ELR (cell line): Measurements from ENCODE around the gene EDN2.

Experiments used
- DNase-seq: peaks from one replicate; pipeline ENCODE4 v3.0.0-alpha.2; 2015; ENCODE audit warnings: low read depth

EDN2 gene

DNA sequence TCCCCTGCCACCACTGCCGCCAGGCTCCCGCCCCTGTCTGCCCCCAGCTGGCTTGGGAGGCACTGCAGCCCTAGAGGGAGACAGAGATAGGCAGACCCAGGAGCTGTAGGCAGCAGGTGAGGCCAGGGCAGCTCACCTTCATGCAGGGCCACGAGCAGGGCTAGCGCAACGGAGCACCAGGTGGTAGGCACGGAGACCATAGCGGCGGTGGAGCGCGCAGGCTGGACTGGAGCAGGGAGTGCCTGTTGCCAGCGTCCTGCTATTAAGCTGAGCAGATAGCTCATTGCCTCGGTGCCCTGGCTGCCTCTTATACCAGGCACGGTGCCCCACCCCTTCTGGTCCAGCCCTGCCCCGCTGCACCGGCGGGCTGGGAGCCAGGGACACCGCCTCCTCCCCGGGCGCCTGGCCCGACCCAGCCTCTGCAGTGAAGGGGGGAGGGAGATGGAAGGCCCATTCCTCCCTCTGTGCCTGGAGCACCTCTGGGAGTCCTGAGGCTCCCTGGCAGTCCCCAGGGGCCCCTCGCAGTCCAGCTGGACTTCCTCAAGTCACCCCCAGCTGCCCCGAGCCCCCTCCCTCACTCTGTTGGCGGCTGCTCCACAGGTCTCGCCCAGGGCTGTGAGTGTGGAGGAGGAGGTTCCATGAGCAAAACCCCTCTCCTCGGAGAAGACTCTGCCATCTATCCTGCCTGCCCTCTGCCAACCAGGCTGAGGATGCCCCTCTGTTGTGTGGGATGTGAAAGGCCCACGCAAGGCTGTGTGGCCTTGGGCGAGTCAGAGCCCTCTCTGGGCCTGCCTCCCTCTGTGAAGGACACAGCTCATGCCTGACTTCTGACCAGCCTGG is at the start of gene EDN2:
EDN2 (minus strand) TSS at position 282 of the 840 bp plus-strand sequence; CDS start at position 200, 82 bp downstream.
- no peak for DNase-seq

DNA sequence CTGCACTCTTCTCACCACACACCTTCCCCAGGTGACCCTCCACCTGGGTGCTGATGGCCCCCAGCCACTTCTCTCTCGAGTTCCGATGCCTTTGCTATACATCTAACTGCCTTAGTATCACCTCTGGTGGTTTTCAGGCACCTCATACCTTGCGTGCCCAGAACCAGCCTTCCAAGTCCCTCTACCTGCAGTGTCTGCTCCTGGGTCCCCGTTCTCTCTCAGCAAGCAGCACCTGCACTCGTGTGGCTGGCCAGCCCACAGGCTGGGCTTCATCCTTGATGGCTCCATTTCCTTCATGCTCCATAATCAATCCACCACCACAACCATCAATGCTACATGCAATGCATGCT is 49.2 kb upstream of the EDN2 start:
- DNase-seq, result no peak

DNA sequence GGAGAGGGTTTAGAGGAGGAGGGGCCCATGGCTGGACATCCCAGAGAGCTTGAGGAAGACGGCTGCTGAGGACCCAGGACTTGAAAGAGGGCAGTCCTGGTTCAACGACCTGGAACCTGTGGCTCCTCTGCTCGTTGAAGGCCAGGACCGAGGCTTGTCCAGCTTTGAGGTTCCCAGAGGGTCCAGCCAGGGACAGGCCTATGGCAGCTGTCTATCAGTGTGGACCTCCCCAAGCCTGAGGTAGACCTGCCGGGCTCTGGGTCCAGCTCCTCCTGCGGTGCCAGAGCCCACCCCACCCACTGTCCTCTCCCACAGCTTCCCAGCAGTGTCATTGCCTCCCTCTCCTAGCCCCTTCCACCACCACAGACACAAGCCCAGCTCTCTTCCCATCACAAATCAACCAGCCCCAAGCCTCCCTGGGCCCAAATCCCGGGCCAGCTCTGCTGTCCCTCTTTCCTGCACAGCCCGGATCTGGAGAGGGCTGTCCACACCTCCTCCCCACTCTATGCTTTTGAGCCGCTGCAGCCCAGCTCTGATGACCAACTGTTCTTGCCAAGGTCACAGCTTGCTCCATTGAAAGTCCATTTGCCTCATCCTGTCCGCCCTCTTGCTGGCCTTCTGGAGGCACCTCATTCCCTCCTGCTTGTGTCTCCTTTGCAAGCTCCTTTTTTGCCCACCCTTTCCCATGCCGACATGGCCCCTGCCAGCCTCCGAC is 48.7 kb upstream of the EDN2 start:
- DNase-seq, result no peak

DNA sequence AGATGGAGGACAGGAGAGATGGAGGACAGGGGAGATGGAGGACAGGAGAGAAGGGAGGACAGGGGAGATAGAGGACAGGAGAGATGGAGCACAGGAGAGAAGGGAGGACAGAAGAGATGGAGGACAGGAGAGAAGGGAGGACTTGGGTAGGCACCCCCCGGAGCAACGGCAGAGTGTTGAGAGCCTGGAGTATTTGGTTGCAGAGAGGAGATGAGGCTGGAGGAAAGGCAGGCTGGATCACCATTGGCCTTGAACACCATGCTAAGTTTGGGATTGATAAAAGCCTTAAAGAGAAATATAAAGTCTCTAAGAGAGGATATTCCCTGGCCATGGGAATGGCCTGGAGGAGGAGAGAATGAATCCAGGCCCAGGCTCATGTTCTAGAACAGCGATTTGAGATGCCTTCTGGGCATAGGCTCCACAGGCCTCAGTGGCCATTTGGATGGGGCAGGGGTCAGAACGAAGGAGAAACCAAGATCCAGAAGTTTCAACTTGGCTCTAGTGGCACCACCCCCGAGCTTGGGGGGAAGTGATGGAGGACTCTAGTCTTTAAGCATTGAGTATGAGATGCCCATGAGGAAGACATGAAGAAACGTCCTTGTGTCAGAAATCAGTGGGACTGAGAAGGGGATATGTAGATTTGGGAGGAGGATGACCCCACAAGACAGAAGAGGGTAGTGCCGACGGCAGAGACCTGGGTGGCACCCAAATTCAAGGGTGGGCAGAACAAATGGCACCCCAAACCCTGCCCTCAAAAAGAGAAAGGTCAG is 47.9 kb upstream of the EDN2 start:
- no peak for DNase-seq

DNA sequence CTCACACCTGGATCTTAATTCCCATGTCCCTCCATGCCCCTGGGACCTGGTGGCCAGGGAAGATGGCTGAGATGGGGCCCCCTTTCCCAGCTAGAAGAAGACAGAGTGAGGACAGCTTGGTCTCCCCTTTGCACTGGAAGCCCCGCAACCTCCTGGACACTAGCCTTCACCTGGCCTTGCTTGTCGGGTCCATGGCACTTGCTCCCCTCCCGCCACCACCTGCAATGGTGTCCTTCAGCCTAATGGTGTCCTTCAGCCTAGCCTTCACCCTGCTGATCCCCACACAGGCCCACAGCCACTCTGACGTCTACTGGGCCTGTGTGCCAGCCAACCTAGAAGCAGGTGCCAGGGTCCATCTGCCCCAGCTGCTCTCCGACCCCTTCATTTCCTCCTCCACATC is 45.9 kb upstream of the EDN2 start:
- DNase-seq, result no peak

DNA sequence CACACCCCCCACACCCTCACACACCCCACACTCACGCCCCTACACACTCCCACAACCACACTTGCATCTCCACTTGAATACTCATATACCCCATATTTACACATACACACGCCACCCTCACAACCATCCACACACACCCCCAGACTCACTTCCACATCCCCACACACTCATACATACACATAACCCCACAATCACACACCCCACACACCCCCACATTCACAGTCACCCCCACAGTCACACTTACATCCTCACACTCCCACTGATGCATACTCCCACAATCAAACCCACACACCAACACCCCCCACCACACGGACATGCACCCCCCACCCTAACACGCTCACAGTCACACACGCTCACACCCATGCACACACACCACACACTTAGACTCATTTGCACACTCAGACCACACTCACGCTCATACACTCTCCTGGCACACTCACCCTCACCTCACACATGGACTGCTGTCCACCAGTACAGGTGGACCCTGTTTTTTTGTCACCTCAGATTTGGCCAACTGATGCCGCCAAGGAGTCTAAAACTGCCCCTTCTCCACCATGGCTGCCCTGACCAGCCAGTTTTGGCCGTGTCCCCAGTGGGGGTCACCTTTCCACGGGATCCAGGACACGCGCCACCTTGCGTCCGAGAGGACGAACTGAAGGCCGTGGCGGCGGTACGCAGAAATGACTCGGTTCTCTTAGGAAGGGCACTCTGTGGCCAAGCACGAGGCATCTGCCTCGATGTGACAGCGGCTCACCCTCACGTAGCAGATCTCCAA is 45.3 kb upstream of the EDN2 start:
- no peak for DNase-seq

DNA sequence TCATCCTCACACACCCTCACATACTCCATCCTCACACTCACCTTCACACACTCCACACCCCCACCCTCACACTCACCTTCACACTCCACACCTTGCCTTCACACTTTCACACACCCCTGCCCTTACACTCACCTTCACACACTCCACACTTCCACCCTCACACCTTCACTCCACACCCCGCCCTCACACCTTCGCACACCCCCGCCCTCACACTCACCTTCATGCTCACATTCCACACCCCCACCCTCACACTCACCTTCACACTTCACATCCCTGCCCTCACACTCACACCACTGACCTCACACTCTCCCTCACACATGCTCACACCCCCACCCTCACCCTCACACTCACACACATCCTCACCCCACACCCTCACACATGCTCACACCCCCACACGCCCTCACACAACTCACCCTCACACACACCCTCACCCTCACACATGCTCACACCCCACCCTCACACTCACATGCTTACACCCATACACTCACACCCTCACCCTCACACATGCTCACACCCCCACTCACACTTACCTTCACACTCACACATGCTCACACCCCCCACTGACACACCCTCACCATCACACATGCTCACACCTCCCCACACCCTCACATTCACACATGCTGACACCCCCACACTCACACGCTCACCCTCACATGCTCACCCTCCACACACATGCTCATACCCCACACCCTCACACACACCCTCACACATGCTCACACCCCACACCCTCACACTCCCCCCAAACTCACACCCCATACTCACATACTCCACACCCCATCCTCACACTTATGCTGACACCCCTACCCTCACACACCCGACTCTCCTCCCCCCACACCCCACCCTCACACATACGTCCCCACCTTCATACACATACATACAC is 44.5 kb upstream of the EDN2 start:
- no peak for DNase-seq

DNA sequence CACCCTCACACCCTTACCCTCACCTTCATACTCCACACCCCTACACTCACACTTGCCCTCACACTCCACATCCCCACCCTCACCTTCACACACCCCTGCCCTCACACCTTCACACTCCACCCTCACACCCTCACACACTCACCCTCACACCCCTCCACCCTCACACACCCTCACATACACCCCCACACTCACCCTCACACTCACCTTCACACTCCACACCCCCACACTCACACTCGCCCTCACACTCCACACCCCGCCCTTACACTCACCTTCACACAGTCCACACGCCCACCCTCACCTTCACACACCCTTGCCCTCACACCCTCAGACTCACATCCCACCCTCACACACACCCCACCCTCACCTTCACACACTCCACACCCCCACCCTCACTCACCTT is 43.6 kb upstream of the EDN2 start:
- DNase-seq, result no peak

DNA sequence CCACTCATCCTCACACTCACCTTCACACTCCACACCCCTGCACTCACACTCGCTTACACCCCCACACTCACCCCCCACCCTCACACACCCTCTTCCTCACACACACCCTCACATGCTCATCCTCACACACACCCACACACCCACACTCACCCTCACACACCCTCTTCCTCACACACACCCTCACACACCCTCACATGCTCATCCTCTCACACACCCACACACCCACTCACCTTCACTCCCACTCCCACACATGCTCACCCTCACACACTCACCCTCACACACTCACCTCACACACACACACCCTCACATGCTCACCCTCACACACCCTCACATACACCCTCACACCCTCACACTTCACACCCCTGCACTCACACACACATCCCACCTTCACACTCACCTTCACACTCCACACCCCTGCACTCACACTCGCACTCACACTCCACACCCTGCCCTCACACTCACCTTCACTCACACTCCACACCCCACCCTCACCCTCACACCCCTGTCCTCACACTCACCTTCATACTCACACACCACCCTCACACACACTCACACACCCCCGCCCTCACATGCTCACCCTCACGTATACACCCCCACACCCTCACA is 42.6 kb upstream of the EDN2 start:
- no peak for DNase-seq

DNA sequence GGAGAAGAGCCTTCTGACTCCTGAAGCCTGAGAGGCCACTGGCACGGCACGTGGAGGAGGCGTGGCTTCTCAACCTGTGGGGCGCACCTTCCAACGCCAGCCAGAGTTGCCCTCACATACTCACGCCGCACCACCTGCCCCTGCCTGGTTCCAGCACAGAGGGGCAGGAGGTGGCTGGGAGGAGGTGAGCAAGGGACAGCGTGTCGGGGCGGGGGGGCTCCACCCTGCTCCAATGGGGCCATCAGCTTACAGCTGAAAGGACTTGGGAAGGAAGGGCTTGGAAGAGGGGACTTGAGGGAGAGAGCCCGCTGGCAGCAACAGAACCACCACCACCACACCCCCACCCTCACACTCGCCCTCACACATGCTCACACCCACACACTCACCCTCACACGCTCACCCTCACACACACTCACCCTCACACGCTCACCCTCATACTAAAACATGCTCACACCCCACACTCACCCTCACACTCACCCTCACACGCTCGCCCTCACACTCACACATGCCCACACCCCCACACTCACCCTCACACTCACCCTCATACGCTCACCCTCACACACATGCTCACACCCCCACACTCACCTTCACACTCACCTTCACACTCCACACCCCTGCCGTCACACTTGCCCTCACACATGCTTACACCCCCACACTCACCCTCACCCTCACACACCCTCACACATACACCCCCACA is 41.6 kb upstream of the EDN2 start:
- DNase-seq, result no peak

DNA sequence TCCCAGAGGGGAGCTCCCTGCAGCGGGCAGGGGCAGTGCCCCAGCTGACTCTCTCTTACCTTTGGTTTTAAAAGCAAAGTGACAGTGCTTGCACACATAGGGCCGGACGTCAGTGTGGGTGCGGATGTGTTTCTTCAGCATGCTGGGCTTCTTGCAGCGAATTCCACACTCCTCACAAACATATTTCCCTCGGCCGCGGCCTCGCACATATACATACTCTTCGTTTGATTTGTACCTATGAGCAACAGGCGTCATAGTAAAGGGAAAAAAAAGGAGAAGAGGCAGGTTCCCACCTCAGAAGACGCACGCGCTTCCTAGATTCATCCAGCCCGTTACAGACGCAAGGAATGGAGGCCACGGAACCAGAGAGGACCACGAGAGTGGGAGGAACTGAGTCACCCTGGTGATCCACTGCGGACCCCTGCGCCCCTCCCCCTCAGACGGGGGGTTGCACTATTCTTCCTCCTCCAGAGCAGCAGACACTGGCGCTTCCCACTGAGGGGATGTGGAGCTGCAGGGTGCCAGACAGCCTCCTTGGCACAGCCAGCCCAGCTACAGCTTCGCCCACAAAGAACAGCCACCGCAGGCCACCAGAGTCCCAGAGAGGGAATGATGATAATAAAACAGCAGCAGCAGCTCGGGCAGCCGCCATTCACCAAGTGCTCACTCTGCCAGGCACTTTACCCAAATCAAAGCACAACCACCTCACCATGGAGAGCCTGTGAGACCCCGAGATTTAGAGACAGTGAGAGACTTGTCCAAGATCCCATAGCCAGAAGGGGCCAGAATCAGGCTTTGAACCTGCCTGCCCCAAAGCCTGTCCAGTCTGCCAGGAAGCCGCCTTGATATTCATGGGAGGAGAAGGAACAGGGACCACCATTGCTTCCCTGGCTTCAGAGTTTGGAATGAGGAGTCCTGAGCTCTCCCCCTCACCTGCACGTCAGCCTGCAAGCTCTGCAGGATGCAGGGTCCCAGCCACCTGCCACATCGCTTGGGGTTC is 40.5 kb upstream of the EDN2 start:
- no peak for DNase-seq

DNA sequence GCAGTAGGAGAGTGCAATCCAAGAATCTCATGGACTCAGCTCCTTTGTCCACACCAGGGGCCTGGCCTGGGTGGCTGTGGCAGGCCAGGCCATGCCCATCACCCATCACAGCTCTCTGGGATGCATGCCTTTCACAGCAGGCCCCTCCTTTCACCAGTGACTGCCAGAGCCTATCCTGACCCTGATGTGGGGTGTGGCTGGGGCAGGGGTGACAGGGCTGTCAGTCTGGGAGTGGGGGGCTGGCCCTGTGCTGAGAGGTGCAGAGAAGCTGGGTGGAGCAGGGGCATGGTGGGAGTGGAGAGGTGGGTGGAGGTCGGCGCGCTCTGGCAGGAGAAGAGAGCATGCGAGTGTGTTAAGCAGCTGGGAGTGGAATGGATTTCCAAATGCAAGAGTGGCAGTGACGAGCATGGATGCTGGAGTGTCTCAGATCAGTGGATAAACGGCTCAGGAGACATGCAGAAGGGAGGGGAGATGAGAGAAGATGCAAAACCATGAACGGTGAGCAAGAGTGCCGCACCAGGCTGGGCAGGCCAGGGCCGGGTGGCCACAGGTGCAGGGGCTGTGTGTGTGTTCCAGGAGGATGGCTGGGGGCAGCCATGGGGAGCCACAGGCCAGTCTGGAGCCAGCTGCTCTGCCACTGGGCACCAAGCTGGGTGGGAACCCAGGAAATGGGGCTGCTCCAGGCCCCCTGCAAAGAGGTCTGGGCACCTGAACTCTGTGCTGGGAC is 39.6 kb upstream of the EDN2 start:
- DNase-seq, result no peak

DNA sequence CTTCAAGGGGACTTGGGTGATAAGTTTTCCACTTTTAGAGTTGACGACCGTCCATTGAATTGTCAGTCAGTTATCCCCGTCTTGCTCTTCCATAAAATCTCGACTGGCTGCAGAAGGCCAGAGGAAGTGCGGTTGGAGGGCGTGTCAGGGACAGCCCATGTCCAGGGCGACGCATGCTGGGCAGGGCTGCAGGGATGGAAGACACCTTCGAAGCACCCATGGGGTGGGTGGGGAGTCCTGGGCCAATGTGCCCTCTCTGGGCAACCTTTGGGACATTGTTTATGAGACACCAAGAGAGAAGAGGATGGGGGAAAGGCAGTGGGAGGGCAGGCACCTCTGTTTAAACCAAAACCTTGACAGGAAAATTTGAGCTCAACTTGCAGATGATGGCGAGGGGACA is 38.6 kb upstream of the EDN2 start:
- no peak for DNase-seq

DNA sequence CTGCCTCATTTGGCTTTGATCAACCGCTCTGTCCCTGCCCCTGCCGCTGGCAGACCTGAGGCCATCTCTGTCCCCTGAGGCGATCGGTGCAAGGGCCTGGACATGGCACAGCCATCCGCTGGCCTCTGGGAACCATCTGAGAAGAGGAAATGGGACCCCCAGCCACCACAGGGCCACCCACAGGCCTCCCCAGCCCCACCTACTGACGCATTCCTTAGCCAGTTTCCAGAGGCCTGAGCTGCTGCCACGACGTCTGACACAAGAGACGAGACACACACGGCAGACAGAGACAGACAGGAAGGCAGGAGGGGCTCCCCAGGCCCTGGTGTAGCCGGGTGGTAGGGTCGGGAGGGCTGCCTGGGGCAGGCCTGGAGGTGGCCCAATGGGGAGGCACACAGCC is 37.3 kb upstream of the EDN2 start:
- no peak for DNase-seq

DNA sequence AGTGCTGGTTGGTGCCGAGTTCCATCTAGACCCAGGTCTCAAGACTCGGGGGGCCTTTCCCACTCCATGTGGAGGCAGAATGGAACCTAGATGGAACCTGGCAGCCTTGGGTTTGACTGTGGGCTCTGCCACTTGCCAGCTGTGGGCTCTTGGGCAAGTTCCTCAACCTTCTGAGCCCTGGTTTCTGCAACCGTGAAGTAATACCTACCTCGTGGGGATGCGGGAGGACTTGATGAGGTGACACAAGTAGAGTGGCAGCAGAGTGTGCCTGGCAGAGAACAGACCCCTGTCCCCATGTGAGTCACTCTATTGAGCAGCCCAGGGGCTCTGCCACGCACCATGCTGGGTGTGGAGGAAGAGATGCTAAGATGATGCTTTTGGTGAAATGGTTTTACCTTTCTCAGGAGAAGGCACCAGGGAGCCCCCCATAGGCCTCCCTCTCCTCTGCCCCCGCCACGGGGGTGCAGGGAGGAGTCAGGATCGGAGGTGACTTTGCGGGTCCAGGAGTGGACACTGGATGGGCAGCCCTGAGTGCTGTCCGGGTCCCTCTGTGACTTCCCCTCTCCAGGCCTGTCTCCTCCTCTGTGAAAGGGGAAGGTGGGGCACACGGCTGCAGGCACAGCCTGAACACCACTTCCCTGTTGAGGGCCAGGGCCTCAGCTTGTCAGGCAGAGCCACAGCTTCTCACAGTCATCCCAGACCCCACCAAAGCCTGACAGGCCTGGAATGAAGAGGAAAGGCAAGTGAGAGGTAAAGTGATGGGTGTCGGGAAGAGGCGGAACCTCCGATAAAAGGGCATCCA is 36.7 kb upstream of the EDN2 start:
- DNase-seq, result no peak

DNA sequence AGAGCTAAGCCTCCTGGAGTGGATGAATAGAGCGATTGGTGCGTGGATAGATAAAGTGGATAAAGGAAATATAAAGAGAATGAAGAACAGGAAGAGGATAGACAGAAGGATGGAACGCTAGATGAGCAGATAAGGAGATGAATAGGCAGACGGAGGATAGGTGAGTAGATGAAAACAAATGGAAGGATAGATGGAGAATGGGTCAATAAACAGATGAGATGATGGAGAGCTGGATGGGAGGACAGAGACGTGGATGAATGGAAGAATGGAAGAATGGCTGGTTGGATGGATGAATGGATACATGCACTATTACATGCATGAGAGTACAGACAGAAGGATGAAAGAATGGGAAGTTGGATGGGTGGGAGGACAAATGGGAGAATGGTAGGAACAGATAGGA is 35.2 kb upstream of the EDN2 start:
- no peak for DNase-seq

DNA sequence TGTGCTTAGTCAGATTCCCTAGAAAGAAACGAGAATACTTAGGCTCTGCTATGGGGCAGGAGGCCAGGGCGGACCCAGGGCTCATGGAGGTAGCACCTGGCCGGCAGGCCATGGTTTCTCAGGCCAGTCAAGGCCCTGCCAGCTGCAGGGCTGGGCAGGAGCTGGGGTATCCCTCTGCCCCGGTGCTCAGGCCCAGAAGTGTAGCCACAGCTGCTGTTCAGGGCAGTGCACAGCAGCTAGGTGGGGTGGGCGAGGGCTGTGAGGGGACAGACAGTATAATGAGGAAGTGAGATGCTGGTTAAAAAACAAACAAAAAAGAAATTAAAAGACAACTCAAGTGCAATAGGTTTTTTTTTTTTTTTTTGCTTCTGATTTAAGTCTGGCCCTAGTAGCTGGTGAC is 34.0 kb upstream of the EDN2 start:
- no peak for DNase-seq
